Occipital lobe (tissue), 2 donors: ENCODE measurements around the gene SGF29. TPM values are rescaled to one million over a fixed set of nuclear protein-coding genes. Genes with fewer than 3 reads are reported as not detected.
"Not testable (repeated sequence)": the region's sequence is repeated elsewhere in the genome, so short reads cannot be mapped to it uniquely, and the experiment has no call there.

ENCODE experiments used
- DNase-seq: peaks from one replicate; lab custom pipeline; 2025; lab: John Stamatoyannopoulos, UW
- total RNA-seq: library from RNA; depleted of rRNA; stranded (reverse); fragments of >200 nt; gene quantifications from one replicate; pipeline ENCODE4 v1.2.3, GENCODE V29; 2014

Gene SGF29
- total RNA-seq, 1 donor from 2014 or later: 10.8 TPM

DNA sequence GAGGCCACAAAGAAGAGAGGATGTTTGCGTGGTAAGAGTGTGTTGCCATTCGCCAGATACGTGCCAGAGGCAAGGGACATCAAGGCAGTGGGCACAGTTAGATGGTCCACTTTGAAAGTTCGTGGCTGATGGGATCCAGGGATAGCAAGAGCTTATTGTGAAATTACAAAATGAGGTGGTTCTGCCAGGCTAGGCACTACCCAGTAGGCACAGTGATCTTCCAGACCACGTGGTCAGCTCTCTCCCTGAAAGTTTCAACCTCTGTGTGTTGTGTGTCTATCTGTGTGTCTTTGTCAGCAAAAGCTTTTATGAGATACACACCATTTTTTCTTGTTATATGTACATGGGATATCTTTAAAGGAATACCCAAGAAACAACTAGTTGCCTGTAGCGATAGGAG is 9.5 kb downstream of the SGF29 start:
- no peak for DNase-seq

- not testable (repeated sequence) for DNase-seq
Observed at GRCh38 chr16:28566233-28566925, 12.7 kb downstream of the SGF29 start.

GRCh38 chr16:28567292-28567691 is 13.6 kb downstream of the SGF29 start:
- no peak for DNase-seq

- DNase-seq: no peak
Observed at GRCh38 chr16:28569021-28569420, 15.3 kb downstream of the SGF29 start.

DNA sequence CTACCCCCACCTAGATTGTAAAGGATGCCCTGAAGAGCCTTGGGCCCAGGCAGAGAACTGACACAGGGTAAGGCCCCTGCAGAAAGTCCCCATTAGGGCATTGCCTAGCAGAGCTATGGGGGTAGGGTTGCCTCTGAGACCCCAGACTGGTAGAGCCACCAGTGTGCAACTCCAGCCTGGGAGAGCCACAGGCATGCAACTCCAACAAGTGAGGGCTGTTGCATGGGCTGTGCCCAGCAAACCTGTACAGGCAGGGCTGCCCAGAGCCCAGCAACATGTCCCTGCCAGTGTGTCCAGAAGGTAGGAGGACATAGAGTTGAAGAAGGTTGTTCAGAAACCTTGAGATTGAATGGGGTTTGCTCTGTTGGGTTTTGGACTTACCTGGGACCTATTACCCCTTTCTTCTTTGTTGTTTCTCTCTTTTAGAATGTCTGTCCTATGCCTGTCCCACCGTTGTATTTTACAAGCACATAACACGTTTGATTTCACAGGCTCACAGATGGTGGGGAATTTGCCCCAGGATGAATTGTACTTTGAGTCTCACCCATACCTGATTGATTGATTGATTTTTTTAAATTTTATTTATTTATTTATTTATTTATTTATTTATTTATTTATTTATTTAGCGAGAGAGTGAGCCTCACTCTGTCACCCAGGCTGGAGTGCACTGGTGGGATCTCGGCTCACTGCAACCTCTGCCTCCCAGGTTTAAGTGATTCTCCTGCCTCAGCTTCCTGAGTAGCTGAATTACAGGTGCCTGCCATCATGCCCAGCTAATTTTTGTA is 16.4 kb downstream of the SGF29 start:
- DNase-seq: no peak

GRCh38 chr16:28572696-28573510 is 19.2 kb downstream of the SGF29 start:
- peak; percentile 43 for DNase-seq

- no peak for DNase-seq
Observed at GRCh38 chr16:28573738-28574718, 20.3 kb downstream of the SGF29 start.

GRCh38 chr16:28574925-28575324 is 21.2 kb downstream of the SGF29 start:
- no peak for DNase-seq

GRCh38 chr16:28575446-28576109 is 21.9 kb downstream of the SGF29 start:
- no peak for DNase-seq

DNA sequence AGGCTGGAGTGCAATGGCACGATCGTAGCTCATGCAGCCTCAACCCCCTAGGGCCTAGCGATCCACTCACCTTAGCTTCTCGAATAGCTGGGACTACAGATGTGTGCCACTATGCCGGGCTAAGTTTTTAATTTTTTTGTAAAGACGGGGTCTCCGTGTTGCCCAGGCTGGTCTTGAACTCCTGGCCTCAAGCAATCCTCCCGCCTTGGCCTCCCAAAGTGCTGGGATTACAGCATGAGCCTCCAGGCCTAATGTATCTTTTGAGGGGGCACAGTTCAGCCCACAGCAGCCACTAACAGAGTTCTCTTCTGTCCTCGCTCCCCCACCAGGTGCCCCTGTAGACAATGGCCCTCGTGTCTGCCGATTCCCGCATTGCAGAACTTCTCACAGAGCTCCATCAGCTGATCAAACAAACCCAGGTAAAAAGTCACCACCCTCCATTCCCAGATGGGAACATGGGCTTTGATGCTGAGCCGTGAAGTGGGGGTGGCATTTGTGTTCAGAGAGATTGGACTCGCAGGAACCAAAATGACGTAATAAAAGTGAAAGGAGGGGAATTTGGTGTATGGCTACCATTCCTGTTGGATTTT is 27.1 kb downstream of the SGF29 start:
- DNase-seq: no peak

DNA sequence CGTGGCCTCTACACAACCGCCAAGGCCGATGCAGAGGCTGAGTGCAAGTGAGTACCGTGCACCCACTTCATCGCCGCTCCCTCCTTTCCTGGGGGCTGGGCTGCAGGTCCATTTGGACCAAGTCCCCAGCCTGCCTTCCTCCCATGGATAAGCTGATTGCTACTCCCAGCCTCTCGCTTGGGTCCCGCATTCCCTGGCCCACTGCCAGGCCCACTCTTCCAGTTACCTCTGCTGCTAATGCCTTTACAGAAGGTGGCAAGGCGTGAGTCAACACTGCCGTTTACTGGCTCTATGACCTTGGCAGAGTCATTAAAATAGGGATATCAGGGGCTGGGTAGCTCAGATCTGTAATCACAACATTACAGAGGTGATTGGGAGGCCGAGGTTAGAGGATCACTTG is 32.0 kb downstream of the SGF29 start:
- no peak for DNase-seq

- DNase-seq: no peak
Observed at GRCh38 chr16:28586466-28586865, 32.7 kb downstream of the SGF29 start.

GRCh38 chr16:28587386-28587785 is 33.7 kb downstream of the SGF29 start:
- no peak for DNase-seq

DNA sequence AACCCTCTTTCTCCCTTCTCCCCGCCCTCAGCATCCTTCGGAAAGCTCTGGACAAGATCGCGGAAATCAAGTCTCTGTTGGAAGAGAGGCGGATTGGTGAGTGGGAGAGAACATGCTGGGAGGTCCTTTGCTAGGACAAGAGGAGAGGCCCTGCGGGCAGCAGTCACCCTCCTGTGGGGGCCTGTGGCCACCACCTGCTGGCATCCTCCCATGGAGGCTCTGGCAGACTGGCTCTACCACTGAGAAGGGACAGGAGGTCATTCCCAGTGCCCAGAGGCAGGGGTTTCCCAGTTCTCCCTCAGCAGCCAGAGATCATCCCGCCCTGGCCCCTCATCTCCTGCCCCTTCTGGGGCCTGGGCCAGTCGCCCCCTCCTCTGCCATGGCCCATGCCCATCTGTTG is 35.3 kb downstream of the SGF29 start:
- DNase-seq: no peak

GRCh38 chr16:28589930-28590329 is 36.2 kb downstream of the SGF29 start:
- no peak for DNase-seq

- DNase-seq: no peak
Observed at GRCh38 chr16:28590384-28591340, 36.9 kb downstream of the SGF29 start.

GRCh38 chr16:28591355-28591754 is 37.6 kb downstream of the SGF29 start:
- DNase-seq: no peak

- DNase-seq: no peak
Observed at GRCh38 chr16:28592511-28592910, 38.8 kb downstream of the SGF29 start.
